Liver (tissue), 3 donors: ENCODE data around the gene FMN2.

Experiments
- FOXA1 ChIP-seq: IDR thresholded peaks from 2 replicates; pipeline ENCODE4 v1.6.1; 2016; ENCODE audit warnings: antibody characterized with exemption
- RXRA ChIP-seq, 2 donors: IDR thresholded peaks; 2 replicates each; pipeline ENCODE4 v1.6.1; 2017 to 2018; ENCODE audit warnings: antibody characterized with exemption in 2 of 2, mild to moderate bottlenecking in 1 of 2
- SP1 ChIP-seq: IDR thresholded peaks from 2 replicates; pipeline ENCODE4 v1.6.1; 2018; ENCODE audit warnings: antibody characterized with exemption, mild to moderate bottlenecking
- TAF1 ChIP-seq: conservative IDR thresholded peaks from 2 replicates; pipeline ENCODE4 v1.6.1; 2016; ENCODE audit warnings: antibody characterized with exemption, mild to moderate bottlenecking
- YY1 ChIP-seq: IDR thresholded peaks from 2 replicates; pipeline ENCODE4 v1.6.1; 2016; ENCODE audit warnings: antibody characterized with exemption, mild to moderate bottlenecking
- TF ChIP-seq, protein P1 (sequence below): fragments of 150-350 bp; IDR thresholded peaks from 2 replicates; pipeline ENCODE4 v1.5.1; 2017; ENCODE audit warnings: improper control_type of control experiment, low read depth, low read length; ENCODE audit not compliant: missing input control
- TF ChIP-seq, protein P2 (sequence below): IDR thresholded peaks from 2 replicates; pipeline ENCODE4 v1.6.1; 2016; ENCODE audit warnings: antibody characterized with exemption
- TF ChIP-seq, protein P3 (sequence below): IDR thresholded peaks from 2 replicates; pipeline ENCODE4 v1.6.1; 2016; ENCODE audit warnings: antibody characterized with exemption, mild to moderate bottlenecking
- TF ChIP-seq, protein P4 (sequence below): IDR thresholded peaks from 2 replicates; pipeline ENCODE4 v1.6.1; 2016; ENCODE audit warnings: antibody characterized with exemption
- donor health status: healthy.
- donor health status: healthy.

DNA sequence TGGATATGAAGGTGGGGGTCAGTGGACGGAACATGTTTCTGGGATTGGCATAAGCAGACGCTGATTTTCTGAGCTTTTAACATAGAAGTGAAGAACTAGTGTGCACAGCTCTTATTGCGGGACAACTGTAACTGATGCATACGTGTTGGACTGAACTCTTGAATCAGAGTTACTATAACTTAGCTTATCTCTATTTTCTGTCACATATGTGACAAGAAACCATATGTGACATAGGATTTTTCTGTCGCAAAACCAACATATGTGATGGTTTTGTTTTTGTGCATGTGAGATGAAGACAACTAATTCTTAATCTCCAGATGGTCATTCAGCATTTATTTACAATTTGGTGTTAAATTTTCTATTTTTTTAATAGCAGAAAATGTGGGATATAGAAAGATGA lies 270.4 kb downstream of the FMN2 start:
- no peak for TF ChIP-seq TAF1
- TF ChIP-seq, protein P1, sequence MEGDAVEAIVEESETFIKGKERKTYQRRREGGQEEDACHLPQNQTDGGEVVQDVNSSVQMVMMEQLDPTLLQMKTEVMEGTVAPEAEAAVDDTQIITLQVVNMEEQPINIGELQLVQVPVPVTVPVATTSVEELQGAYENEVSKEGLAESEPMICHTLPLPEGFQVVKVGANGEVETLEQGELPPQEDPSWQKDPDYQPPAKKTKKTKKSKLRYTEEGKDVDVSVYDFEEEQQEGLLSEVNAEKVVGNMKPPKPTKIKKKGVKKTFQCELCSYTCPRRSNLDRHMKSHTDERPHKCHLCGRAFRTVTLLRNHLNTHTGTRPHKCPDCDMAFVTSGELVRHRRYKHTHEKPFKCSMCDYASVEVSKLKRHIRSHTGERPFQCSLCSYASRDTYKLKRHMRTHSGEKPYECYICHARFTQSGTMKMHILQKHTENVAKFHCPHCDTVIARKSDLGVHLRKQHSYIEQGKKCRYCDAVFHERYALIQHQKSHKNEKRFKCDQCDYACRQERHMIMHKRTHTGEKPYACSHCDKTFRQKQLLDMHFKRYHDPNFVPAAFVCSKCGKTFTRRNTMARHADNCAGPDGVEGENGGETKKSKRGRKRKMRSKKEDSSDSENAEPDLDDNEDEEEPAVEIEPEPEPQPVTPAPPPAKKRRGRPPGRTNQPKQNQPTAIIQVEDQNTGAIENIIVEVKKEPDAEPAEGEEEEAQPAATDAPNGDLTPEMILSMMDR = no peak
- TF ChIP-seq, protein P2, sequence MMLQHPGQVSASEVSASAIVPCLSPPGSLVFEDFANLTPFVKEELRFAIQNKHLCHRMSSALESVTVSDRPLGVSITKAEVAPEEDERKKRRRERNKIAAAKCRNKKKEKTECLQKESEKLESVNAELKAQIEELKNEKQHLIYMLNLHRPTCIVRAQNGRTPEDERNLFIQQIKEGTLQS = no peak
- no peak for TF ChIP-seq YY1
- TF ChIP-seq RXRA (IDR thresholded peaks at IDR 0.05) = no peak
- TF ChIP-seq SP1 = no peak
- TF ChIP-seq FOXA1 = no peak
- TF ChIP-seq, protein P3, sequence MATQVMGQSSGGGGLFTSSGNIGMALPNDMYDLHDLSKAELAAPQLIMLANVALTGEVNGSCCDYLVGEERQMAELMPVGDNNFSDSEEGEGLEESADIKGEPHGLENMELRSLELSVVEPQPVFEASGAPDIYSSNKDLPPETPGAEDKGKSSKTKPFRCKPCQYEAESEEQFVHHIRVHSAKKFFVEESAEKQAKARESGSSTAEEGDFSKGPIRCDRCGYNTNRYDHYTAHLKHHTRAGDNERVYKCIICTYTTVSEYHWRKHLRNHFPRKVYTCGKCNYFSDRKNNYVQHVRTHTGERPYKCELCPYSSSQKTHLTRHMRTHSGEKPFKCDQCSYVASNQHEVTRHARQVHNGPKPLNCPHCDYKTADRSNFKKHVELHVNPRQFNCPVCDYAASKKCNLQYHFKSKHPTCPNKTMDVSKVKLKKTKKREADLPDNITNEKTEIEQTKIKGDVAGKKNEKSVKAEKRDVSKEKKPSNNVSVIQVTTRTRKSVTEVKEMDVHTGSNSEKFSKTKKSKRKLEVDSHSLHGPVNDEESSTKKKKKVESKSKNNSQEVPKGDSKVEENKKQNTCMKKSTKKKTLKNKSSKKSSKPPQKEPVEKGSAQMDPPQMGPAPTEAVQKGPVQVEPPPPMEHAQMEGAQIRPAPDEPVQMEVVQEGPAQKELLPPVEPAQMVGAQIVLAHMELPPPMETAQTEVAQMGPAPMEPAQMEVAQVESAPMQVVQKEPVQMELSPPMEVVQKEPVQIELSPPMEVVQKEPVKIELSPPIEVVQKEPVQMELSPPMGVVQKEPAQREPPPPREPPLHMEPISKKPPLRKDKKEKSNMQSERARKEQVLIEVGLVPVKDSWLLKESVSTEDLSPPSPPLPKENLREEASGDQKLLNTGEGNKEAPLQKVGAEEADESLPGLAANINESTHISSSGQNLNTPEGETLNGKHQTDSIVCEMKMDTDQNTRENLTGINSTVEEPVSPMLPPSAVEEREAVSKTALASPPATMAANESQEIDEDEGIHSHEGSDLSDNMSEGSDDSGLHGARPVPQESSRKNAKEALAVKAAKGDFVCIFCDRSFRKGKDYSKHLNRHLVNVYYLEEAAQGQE = no peak
- TF ChIP-seq, protein P4, sequence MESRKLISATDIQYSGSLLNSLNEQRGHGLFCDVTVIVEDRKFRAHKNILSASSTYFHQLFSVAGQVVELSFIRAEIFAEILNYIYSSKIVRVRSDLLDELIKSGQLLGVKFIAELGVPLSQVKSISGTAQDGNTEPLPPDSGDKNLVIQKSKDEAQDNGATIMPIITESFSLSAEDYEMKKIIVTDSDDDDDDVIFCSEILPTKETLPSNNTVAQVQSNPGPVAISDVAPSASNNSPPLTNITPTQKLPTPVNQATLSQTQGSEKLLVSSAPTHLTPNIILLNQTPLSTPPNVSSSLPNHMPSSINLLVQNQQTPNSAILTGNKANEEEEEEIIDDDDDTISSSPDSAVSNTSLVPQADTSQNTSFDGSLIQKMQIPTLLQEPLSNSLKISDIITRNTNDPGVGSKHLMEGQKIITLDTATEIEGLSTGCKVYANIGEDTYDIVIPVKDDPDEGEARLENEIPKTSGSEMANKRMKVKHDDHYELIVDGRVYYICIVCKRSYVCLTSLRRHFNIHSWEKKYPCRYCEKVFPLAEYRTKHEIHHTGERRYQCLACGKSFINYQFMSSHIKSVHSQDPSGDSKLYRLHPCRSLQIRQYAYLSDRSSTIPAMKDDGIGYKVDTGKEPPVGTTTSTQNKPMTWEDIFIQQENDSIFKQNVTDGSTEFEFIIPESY = no peak
